Measurements from ENCODE around the gene ASCC1. TPM values are rescaled to one million over a fixed set of nuclear protein-coding genes. Genes with fewer than 3 reads are reported as not detected.

Gene ASCC1
- polyA plus RNA-seq, 1 experiment, result 18.5 TPM

DNA sequence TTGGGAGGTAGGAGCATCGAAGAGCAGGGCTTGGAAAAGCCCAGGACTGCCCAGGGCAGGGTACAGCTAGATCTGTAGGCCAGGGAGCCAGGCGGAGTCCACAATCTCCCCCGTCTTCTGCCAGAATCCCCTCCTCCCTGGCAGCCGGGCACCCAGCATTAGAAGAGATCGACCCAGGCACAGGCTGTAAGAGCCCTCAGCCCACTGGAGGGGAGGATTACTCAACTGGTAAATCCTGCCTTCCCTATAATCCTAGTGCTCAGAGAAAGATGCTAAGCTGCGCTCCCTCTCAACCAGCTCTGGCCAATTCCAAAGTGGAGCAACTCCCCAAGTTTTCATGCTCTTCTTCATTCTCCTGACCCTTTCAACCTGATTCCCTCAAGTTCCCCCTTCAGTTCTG, 130.9 kb downstream of the ASCC1 start:
- no peak overlapping the region for H3K4me3 ChIP-seq (ENCODE audit: low read depth, low read length)
- peaks cover 30% of the 10 kb centered on the region for H3K27me3 ChIP-seq (ENCODE audit: control insufficient read depth, insufficient read depth, low read length)
- ChIA-PET CTCF (no interaction called here), POLR2A (no interaction called here)
- DNase-seq (ENCODE audit: low read depth), result no peak
- no peak for TF ChIP-seq CTCF (IDR thresholded peaks at IDR 0.05; ENCODE audit: insufficient read depth, low read depth, low read length)
- no peaks in the 10 kb centered on the region for H3K36me3 ChIP-seq (ENCODE audit: control insufficient read depth, insufficient read depth, low read length)

GRCh38 chr10:72083790-72084459, 132.2 kb downstream of the ASCC1 start:
- no peak for DNase-seq (ENCODE audit: low read depth)
- Histone ChIP-seq H3K4me3 (ENCODE audit: low read depth, low read length) (no peak overlapping the region), H3K27me3 (ENCODE audit: control insufficient read depth, insufficient read depth, low read length) (peaks cover 25% of the 10 kb centered on the region), H3K36me3 (ENCODE audit: control insufficient read depth, insufficient read depth, low read length) (no peaks in the 10 kb centered on the region)
- CTCF ChIA-PET, result no interaction called here
- POLR2A ChIA-PET, result no interaction called here
- no peak for TF ChIP-seq CTCF (IDR thresholded peaks at IDR 0.05; ENCODE audit: insufficient read depth, low read depth, low read length)

GRCh38 chr10:72082856-72083789, 133.0 kb downstream of the ASCC1 start:
- Histone ChIP-seq H3K27me3 (ENCODE audit: control insufficient read depth, insufficient read depth, low read length) (peaks cover 17% of the 10 kb centered on the region), H3K36me3 (ENCODE audit: control insufficient read depth, insufficient read depth, low read length) (no peaks in the 10 kb centered on the region), H3K4me3 (ENCODE audit: low read depth, low read length) (no peak overlapping the region)
- TF ChIP-seq CTCF (IDR thresholded peaks at IDR 0.05; ENCODE audit: insufficient read depth, low read depth, low read length), result no peak
- POLR2A ChIA-PET, result no interaction called here
- DNase-seq (ENCODE audit: low read depth), result no peak
- CTCF ChIA-PET, result no interaction called here

DNA sequence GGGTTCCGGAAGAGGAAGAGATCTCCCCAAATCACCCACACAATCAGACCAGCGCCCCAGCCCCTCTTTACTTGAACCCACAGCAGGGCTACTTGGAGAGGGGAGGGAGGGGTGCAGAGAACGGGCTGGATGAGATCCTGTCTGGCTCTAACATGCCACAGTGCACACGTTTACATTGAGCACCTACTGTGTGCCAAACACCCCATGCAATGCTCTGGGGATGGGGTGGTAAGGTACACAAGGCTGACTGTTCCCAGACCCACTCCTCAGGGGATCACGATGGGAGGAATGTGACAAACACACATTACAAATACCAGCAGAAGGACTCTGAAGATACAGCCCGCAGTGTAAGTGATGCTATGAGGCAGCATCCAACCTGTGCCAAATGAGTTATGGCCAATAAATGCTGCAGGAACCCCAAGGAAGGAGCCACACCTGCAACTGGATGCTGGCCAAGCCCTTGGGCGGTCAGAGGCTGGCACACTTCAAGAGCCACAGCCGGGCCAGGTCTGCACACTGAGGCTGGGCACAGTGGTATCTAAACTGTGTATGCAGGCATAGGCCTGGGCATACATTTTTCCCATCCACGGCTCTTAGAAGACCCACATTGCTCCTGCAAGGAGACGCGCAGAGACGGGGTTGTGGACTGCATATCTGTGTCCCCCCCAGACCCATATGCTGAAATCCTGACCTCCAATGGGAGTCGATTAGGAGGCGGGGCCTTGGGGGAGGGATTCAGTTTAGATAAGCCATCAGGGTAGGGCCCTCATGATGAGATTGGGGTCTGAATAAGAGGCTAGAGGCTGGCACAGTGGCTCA, 134.1 kb downstream of the ASCC1 start:
- POLR2A ChIA-PET, result no interaction called here

More for the DNA sequence above, 134.1 kb downstream of the ASCC1 start:
- no peak for DNase-seq (ENCODE audit: low read depth)
- peaks cover 10% of the 10 kb centered on the region for H3K27me3 ChIP-seq (ENCODE audit: control insufficient read depth, insufficient read depth, low read length)
- no peak overlapping the region for H3K4me3 ChIP-seq (ENCODE audit: low read depth, low read length)
- no peaks in the 10 kb centered on the region for H3K36me3 ChIP-seq (ENCODE audit: control insufficient read depth, insufficient read depth, low read length)
- TF ChIP-seq CTCF (IDR thresholded peaks at IDR 0.05; ENCODE audit: insufficient read depth, low read depth, low read length), result no peak
- CTCF ChIA-PET, result no interaction called here

Data from BJ (cell line).